NCI-H524 (cell line): Measurements from ENCODE around the gene KIFBP.
"Not testable (repeated sequence)": the region's sequence is repeated elsewhere in the genome, so short reads cannot be mapped to it uniquely, and the experiment has no call there.

ENCODE experiments used
- DNase-seq, 2 experiments: peaks; one replicate each; lab custom pipeline; 2025; lab: John Stamatoyannopoulos, UW

Gene KIFBP

GRCh38 chr10:69004821-69005220 lies 16.2 kb downstream of the KIFBP start:
- DNase-seq: no peak

- DNase-seq: no peak
Measured at GRCh38 chr10:69005704-69006485, 17.3 kb downstream of the KIFBP start.

- no peak for DNase-seq
Measured at GRCh38 chr10:69007260-69007659, 18.7 kb downstream of the KIFBP start.

- DNase-seq: no peak
Measured at GRCh38 chr10:69009360-69009759, 20.8 kb downstream of the KIFBP start.

GRCh38 chr10:69010151-69010640 lies 21.6 kb downstream of the KIFBP start:
- DNase-seq: no peak

- DNase-seq: not testable (repeated sequence)
Measured at GRCh38 chr10:69012778-69013177, 24.2 kb downstream of the KIFBP start.

- no peak for DNase-seq
Measured at GRCh38 chr10:69014171-69014570, 25.6 kb downstream of the KIFBP start.

- DNase-seq: no peak
Measured at GRCh38 chr10:69018613-69019012, 30.0 kb downstream of the KIFBP start.

GRCh38 chr10:69022611-69023010 lies 34.0 kb downstream of the KIFBP start:
- no peak for DNase-seq

GRCh38 chr10:69025370-69025896 lies 36.8 kb downstream of the KIFBP start:
- DNase-seq: no peak

GRCh38 chr10:69033256-69033655 lies 44.7 kb downstream of the KIFBP start:
- DNase-seq: no peak

GRCh38 chr10:69037489-69037888 lies 48.9 kb downstream of the KIFBP start:
- DNase-seq: no peak

- DNase-seq: not testable (repeated sequence)
Measured at GRCh38 chr10:69040904-69041303, 52.3 kb downstream of the KIFBP start.

GRCh38 chr10:69042417-69042816 lies 53.8 kb downstream of the KIFBP start:
- no peak for DNase-seq

GRCh38 chr10:69042838-69043237 lies 54.2 kb downstream of the KIFBP start:
- DNase-seq: no peak

- no peak for DNase-seq
Measured at GRCh38 chr10:69043931-69044531, 55.4 kb downstream of the KIFBP start.

- DNase-seq: no peak
Measured at GRCh38 chr10:69044546-69044945, 55.9 kb downstream of the KIFBP start.

GRCh38 chr10:69045441-69046300 lies 57.1 kb downstream of the KIFBP start:
- no peak for DNase-seq

GRCh38 chr10:69047111-69047832 lies 58.7 kb downstream of the KIFBP start:
- no peak for DNase-seq

- no peak for DNase-seq
Measured at GRCh38 chr10:69048103-69048502, 59.5 kb downstream of the KIFBP start.

- DNase-seq: no peak
Measured at GRCh38 chr10:69049566-69049961, 61.0 kb downstream of the KIFBP start.

GRCh38 chr10:69051303-69051702 lies 62.7 kb downstream of the KIFBP start:
- no peak for DNase-seq
